Type B pancreatic cell (in vitro differentiated cells): ENCODE data around the gene SCN8A. TPM values are rescaled to one million over a fixed set of nuclear protein-coding genes. Genes with fewer than 3 reads are reported as not detected.
A peak's percentile ranks its signal among the peaks of the same experiment; 100 is the strongest.
"Not testable (repeated sequence)": the region's sequence is repeated elsewhere in the genome, so short reads cannot be mapped to it uniquely, and the experiment has no call there.

Source experiments
- DNase-seq: peaks from one replicate; pipeline ENCODE4 v3.0.0; 2021; ENCODE audit warnings: mixed read lengths; ENCODE audit not compliant: unreplicated experiment; ENCODE audit errors: extremely low spot score
- H3K27ac Mint-ChIP-seq: 2 replicates; pipeline ENCODE4 v1.8.0; 2021; ENCODE audit warnings: mild to moderate bottlenecking, mixed read lengths
- H3K27me3 Mint-ChIP-seq: 2 replicates; pipeline ENCODE4 v1.8.0; 2021; ENCODE audit warnings: mixed read lengths
- H3K36me3 Mint-ChIP-seq: 2 replicates; pipeline ENCODE4 v1.8.0; 2021; ENCODE audit warnings: mixed read lengths
- H3K4me1 Mint-ChIP-seq: one replicate; pipeline ENCODE4 v1.8.0; 2021; ENCODE audit warnings: mixed read lengths; ENCODE audit not compliant: unreplicated experiment
- H3K4me3 Mint-ChIP-seq: 2 replicates; pipeline ENCODE4 v1.8.0; 2021; ENCODE audit warnings: mild to moderate bottlenecking, mixed read lengths
- H3K9me3 Mint-ChIP-seq: 2 replicates; pipeline ENCODE4 v1.8.0; 2021; ENCODE audit warnings: mixed read lengths
- CTCF ChIP-seq: fragments of 200-600 bp; sonication (generic); conservative IDR thresholded peaks from 2 replicates; pipeline ENCODE4 v1.5.0; 2021; ENCODE audit warnings: antibody characterized with exemption, mild to moderate bottlenecking
- total RNA-seq: library from RNA; stranded (reverse); gene quantifications from 2 replicates; pipeline ENCODE4 v1.2.1, GENCODE V29; 2021; ENCODE audit warnings: low replicate concordance

SCN8A gene
- total RNA-seq, 1 donor from 2014 or later, result 3.9 TPM

- peaks cover 26% of the 10 kb centered on the region for H3K4me1 Mint-ChIP-seq
- H3K27me3 Mint-ChIP-seq, result no peaks in the 10 kb centered on the region
- H3K9me3 Mint-ChIP-seq, result no peaks in the 10 kb centered on the region
- no peak overlapping the region for H3K27ac Mint-ChIP-seq
- H3K4me3 Mint-ChIP-seq, result no peak overlapping the region
- DNase-seq, result no peak
- TF ChIP-seq CTCF, result no peak
- H3K36me3 Mint-ChIP-seq, result no peaks in the 10 kb centered on the region
Observed at GRCh38 chr12:51826881-51827280, 235.8 kb downstream of the SCN8A start.

DNA sequence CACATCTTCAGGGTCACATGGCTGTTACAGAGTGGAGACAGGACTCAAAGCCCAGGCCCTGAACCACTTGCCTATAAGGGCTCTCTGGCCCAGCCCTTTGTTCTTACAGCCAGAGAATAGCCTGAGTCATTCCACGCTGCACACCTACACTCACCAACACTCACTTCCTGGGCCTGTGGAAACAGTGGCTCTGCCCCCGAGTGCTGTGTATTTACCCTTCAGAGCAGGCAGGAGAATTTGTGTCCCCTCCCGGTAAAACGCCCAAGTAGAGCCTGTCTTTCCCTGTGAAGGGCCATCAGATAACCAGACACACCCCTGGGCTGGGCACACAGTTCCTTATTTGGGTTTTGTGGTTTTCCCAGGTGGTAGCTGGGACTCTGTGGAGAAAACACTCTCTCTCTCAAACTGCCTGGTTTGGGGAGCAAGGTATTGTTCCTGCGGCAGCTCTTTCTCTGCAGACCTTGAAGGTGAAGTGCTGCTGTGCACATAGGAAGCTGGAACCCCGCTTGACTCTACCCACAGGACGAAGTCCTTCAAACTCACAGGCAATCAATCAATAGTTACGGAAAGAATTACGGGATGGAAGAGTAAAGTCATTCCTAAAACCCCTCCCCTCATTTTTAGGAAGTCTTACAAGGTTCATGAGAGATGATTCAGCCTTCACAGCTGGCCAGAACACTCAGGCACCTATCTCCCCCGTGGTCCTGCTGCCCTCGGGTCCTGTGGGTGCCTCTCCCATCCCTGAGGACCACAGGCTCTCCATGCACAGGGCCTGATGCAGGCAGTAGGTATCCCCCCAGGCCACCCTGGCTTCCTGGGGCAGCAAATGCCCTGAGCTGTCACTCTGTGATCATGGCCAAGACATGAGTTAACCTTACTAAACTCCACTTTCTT is 237.1 kb downstream of the SCN8A start:
- peak overlapping the region; percentile 90 for H3K27ac Mint-ChIP-seq
- no peak for TF ChIP-seq CTCF
- no peak for DNase-seq
- H3K4me3 Mint-ChIP-seq, result peak overlapping the region; percentile 39
- peaks cover 6% of the 10 kb centered on the region for H3K36me3 Mint-ChIP-seq
- no peaks in the 10 kb centered on the region for H3K27me3 Mint-ChIP-seq
- no peaks in the 10 kb centered on the region for H3K9me3 Mint-ChIP-seq
- peaks cover 39% of the 10 kb centered on the region for H3K4me1 Mint-ChIP-seq

GRCh38 chr12:51829011-51829481 is 238.0 kb downstream of the SCN8A start:
- TF ChIP-seq CTCF, result no peak
- no peak overlapping the region for H3K27ac Mint-ChIP-seq
- peaks cover 41% of the 10 kb centered on the region for H3K4me1 Mint-ChIP-seq
- no peak for DNase-seq
- no peaks in the 10 kb centered on the region for H3K27me3 Mint-ChIP-seq
- no peaks in the 10 kb centered on the region for H3K9me3 Mint-ChIP-seq
- H3K4me3 Mint-ChIP-seq, result no peak overlapping the region
- H3K36me3 Mint-ChIP-seq, result peaks cover 10% of the 10 kb centered on the region

- H3K9me3 Mint-ChIP-seq, result no peaks in the 10 kb centered on the region
- DNase-seq, result no peak
- H3K27me3 Mint-ChIP-seq, result no peaks in the 10 kb centered on the region
- H3K27ac Mint-ChIP-seq, result no peak overlapping the region
- no peak overlapping the region for H3K4me3 Mint-ChIP-seq
- peaks cover 11% of the 10 kb centered on the region for H3K36me3 Mint-ChIP-seq
- peaks cover 41% of the 10 kb centered on the region for H3K4me1 Mint-ChIP-seq
- TF ChIP-seq CTCF, result no peak
Observed at GRCh38 chr12:51829641-51830040, 238.6 kb downstream of the SCN8A start.

DNA sequence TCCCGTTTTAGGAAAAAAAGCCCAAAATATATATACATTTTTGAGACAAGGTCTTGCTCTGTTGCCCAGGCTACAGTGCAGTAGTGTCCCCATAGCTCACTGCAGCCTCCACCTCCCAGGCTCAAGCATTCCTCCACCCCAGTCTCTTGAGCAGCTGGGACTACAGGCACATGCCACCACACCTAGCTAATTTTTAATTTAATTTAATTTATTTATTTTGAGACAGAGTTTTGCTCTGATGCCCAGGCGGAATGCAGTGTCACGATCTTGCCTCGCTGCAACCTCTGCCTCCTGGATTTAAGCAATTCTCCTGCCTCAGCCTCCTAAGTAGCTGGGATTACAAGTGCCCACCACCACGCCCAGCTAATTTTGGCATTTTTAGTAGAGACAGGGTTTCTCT is 240.8 kb downstream of the SCN8A start:
- not testable (repeated sequence) for H3K27ac Mint-ChIP-seq, H3K9me3 Mint-ChIP-seq

DNA sequence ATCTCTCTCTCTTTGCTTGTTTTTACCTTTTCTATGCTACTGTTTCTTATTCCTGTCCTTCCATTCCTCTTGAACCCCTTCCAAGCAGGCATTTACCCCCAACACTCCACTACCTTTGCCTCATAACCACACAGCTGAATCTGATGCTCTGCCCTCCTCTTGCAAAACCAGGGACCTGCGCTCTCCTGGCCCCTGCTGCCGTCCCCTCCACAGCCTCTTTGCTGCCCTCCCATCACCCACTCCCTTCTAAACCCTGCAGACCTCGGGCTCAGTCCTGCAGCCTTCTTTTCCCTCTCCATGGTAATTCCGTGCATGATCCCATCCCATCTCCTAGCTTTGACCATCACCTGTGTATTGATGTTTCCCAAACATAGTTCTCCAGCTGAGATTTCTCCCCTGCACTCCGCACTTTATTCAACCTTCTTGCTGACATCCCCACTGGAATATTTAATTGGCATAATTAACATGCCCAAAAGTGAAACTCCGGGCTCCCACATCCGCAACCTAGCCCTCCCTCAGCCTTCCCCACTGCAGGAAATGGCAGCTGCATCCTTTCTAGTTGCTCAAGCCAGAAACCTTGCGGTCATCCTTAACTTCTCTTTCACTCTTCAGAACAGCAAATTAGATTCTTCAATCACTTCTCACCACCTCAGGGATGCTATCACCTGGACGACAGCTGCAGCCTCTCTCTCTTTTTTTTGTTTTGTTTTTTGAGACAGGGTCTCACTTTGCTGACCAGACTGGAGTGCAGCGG is 241.5 kb downstream of the SCN8A start:
- Mint-ChIP-seq H3K27me3 (no peaks in the 10 kb centered on the region), H3K27ac (no peak overlapping the region), H3K4me3 (peak overlapping the region; percentile 6), H3K36me3 (peaks cover 11% of the 10 kb centered on the region), H3K9me3 (no peaks in the 10 kb centered on the region), H3K4me1 (peaks cover 43% of the 10 kb centered on the region)
- TF ChIP-seq CTCF, result no peak
- no peak for DNase-seq

More for the DNA sequence above, 240.8 kb downstream of the SCN8A start:
- peaks cover 11% of the 10 kb centered on the region for H3K36me3 Mint-ChIP-seq
- not testable (repeated sequence) for DNase-seq, H3K4me3 Mint-ChIP-seq, H3K27me3 Mint-ChIP-seq
- H3K4me1 Mint-ChIP-seq, result peaks cover 40% of the 10 kb centered on the region
